HG03135 (cell line): ENCODE measurements around the gene PCGF5.
A peak's percentile ranks its signal among the peaks of the same experiment; 100 is the strongest.
"Not testable (repeated sequence)": the region's sequence is repeated elsewhere in the genome, so short reads cannot be mapped to it uniquely, and the experiment has no call there.

ENCODE experiments used
- ATAC-seq: cut with Tn5 transposase; IDR thresholded peaks from one replicate; pipeline ENCODE4 v1.9.1; 2021; ENCODE audit warnings: mild to moderate bottlenecking, moderate library complexity; ENCODE audit not compliant: unreplicated experiment

Gene PCGF5

GRCh38 chr10:91208642-91209041 lies 11.8 kb upstream of the PCGF5 start:
- no peak for ATAC-seq

- ATAC-seq: peak; percentile 13
Observed at GRCh38 chr10:91210014-91210413, 10.4 kb upstream of the PCGF5 start.

- peak; percentile 87 for ATAC-seq
Observed at GRCh38 chr10:91210435-91210834, 10.0 kb upstream of the PCGF5 start.

- ATAC-seq: no peak
Observed at GRCh38 chr10:91211675-91212074, 8.8 kb upstream of the PCGF5 start.

GRCh38 chr10:91214911-91215310 lies 5.6 kb upstream of the PCGF5 start:
- no peak for ATAC-seq

- no peak for ATAC-seq
Observed at GRCh38 chr10:91215384-91215783, 5.1 kb upstream of the PCGF5 start.

GRCh38 chr10:91219371-91220193 lies 881 bp upstream of the PCGF5 start:
- no peak for ATAC-seq

- ATAC-seq: peak; percentile 38
Observed at GRCh38 chr10:91220954-91221675, 652 bp downstream of the PCGF5 start.

GRCh38 chr10:91226093-91226492 lies 5.6 kb downstream of the PCGF5 start:
- no peak for ATAC-seq

- ATAC-seq: no peak
Observed at GRCh38 chr10:91227576-91227975, 7.1 kb downstream of the PCGF5 start.

GRCh38 chr10:91229683-91230082 lies 9.2 kb downstream of the PCGF5 start:
- ATAC-seq: no peak

GRCh38 chr10:91238191-91238590 lies 17.7 kb downstream of the PCGF5 start:
- ATAC-seq: no peak

- no peak for ATAC-seq
Observed at GRCh38 chr10:91239789-91240188, 19.3 kb downstream of the PCGF5 start.

- no peak for ATAC-seq
Observed at GRCh38 chr10:91242940-91243339, 22.5 kb downstream of the PCGF5 start.

- no peak for ATAC-seq
Observed at GRCh38 chr10:91247360-91248111, 27.1 kb downstream of the PCGF5 start.

- ATAC-seq: no peak
Observed at GRCh38 chr10:91249700-91250099, 29.2 kb downstream of the PCGF5 start.

GRCh38 chr10:91250341-91250740 lies 29.9 kb downstream of the PCGF5 start:
- no peak for ATAC-seq

GRCh38 chr10:91251430-91252056 lies 31.1 kb downstream of the PCGF5 start:
- ATAC-seq: no peak

GRCh38 chr10:91253300-91253699 lies 32.8 kb downstream of the PCGF5 start:
- no peak for ATAC-seq

GRCh38 chr10:91257310-91257709 lies 36.8 kb downstream of the PCGF5 start:
- no peak for ATAC-seq

- ATAC-seq: not testable (repeated sequence)
Observed at GRCh38 chr10:91260417-91260816, 40.0 kb downstream of the PCGF5 start.
